MM.1S (cell line): ENCODE measurements around the gene RPL10.

Source experiments
- EZH2 ChIP-seq: fragments of 300-600 bp; sonication (generic); optimal IDR thresholded peaks from 2 replicates; pipeline ENCODE3; 2017; ENCODE audit warnings: low read depth, mild to moderate bottlenecking, antibody characterized with exemption, low read length, mixed read lengths
- EZH2phosphoT487 ChIP-seq: fragments of 300-600 bp; sonication (generic); IDR thresholded peaks from 2 replicates; pipeline ENCODE4 v1.6.1; 2018; ENCODE audit warnings: antibody characterized with exemption, low read length
- TF ChIP-seq, protein P1 (sequence below): fragments of 300-600 bp; sonication (generic); IDR thresholded peaks from 2 replicates; pipeline ENCODE4 v1.5.1; 2016; ENCODE audit warnings: antibody characterized with exemption, low read length, mixed read lengths

DNA sequence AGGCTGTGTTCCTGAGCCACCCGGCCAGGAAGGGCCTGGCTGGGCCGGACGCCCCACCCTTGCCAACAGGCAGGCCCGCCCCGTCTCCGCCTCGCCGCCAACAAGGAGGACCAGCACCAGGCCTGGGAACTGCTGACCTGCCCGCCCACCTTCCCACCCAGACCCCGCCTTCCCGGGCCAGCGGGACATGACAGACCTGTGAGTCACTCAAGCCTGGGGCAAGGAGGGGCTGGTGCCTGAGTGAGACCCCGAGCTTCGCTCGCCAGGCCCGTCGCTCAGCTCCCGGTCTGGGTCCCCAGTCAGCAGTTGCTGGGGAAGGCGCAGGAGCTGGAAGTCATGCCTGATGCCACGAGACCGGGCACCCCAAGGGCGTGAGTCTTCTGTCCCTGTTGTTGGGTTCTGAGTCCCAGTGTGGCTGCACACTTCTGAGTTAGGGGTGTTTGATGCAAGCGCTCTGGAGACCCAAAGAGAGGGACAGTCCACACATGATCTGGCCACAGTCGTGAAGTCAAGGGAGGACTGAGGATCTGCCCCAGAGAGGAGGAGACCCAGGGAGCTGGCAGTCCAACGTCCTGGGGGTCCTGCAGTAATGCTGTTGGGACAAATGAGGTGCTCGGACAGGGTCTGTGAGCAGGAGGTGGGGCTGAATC, 11.2 kb downstream of the RPL10 start, which contains the start of gene DNASE1L1:
- TF ChIP-seq, protein P1, sequence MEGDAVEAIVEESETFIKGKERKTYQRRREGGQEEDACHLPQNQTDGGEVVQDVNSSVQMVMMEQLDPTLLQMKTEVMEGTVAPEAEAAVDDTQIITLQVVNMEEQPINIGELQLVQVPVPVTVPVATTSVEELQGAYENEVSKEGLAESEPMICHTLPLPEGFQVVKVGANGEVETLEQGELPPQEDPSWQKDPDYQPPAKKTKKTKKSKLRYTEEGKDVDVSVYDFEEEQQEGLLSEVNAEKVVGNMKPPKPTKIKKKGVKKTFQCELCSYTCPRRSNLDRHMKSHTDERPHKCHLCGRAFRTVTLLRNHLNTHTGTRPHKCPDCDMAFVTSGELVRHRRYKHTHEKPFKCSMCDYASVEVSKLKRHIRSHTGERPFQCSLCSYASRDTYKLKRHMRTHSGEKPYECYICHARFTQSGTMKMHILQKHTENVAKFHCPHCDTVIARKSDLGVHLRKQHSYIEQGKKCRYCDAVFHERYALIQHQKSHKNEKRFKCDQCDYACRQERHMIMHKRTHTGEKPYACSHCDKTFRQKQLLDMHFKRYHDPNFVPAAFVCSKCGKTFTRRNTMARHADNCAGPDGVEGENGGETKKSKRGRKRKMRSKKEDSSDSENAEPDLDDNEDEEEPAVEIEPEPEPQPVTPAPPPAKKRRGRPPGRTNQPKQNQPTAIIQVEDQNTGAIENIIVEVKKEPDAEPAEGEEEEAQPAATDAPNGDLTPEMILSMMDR = no peak
- no peak for TF ChIP-seq EZH2phosphoT487
- no peak for TF ChIP-seq EZH2
